Measurements from ENCODE around the gene MLLT3.

Gene MLLT3

GRCh38 chr9:20553558-20554149, 68.6 kb downstream of the MLLT3 start:
- DNase-seq, result no peak

GRCh38 chr9:20552874-20553557, 69.3 kb downstream of the MLLT3 start:
- DNase-seq, result no peak

- DNase-seq, result no peak
These were observed 70.5 kb downstream of the MLLT3 start for GRCh38 chr9:20551835-20552234.

GRCh38 chr9:20551236-20551635, 71.1 kb downstream of the MLLT3 start:
- DNase-seq, result no peak

- no peak for DNase-seq
These were observed 72.0 kb downstream of the MLLT3 start for GRCh38 chr9:20550326-20550725.

GRCh38 chr9:20549053-20549452, 73.2 kb downstream of the MLLT3 start:
- DNase-seq, result no peak

- DNase-seq, result no peak
These were observed 77.2 kb downstream of the MLLT3 start for GRCh38 chr9:20545023-20545622.

GRCh38 chr9:20540169-20540863, 82.0 kb downstream of the MLLT3 start:
- no peak for DNase-seq

GRCh38 chr9:20538956-20539355, 83.3 kb downstream of the MLLT3 start:
- DNase-seq, result no peak

GRCh38 chr9:20538092-20538491, 84.2 kb downstream of the MLLT3 start:
- no peak for DNase-seq

- DNase-seq, result no peak
These were observed 85.0 kb downstream of the MLLT3 start for GRCh38 chr9:20537294-20537693.

GRCh38 chr9:20532584-20532983, 89.7 kb downstream of the MLLT3 start:
- no peak for DNase-seq

GRCh38 chr9:20529837-20530236, 92.5 kb downstream of the MLLT3 start:
- DNase-seq, result no peak

- DNase-seq, result no peak
These were observed 94.0 kb downstream of the MLLT3 start for GRCh38 chr9:20528253-20528652.

GRCh38 chr9:20526500-20527319, 95.6 kb downstream of the MLLT3 start:
- DNase-seq, result no peak

GRCh38 chr9:20524776-20525175, 97.5 kb downstream of the MLLT3 start:
- no peak for DNase-seq

GRCh38 chr9:20518737-20519136, 103.6 kb downstream of the MLLT3 start:
- DNase-seq, result no peak

- no peak for DNase-seq
These were observed 109.0 kb downstream of the MLLT3 start for GRCh38 chr9:20513126-20513913.

GRCh38 chr9:20512636-20513035, 109.7 kb downstream of the MLLT3 start:
- no peak for DNase-seq

GRCh38 chr9:20512106-20512505, 110.2 kb downstream of the MLLT3 start:
- no peak for DNase-seq

- no peak for DNase-seq
These were observed 110.6 kb downstream of the MLLT3 start for GRCh38 chr9:20511686-20512085.

- no peak for DNase-seq
These were observed 112.8 kb downstream of the MLLT3 start for GRCh38 chr9:20509466-20509865.
